Endothelial cell of umbilical vein (primary cell): ENCODE measurements around the gene UNC119.

Source experiments
- EZH2 ChIP-seq: IDR thresholded peaks from 2 replicates; pipeline ENCODE4 v1.6.1; 2012; ENCODE audit warnings: borderline replicate concordance, low read depth, mild to moderate bottlenecking, moderate library complexity, low read length, inconsistent platforms; ENCODE audit not compliant: severe bottlenecking
- GATA2 ChIP-seq: IDR thresholded peaks from 2 replicates; pipeline ENCODE4 v1.7.0; 2011; ENCODE audit warnings: low read depth, mild to moderate bottlenecking, moderate library complexity, mixed read lengths, low read length; ENCODE audit not compliant: insufficient read length, insufficient read depth
- JUN ChIP-seq: IDR thresholded peaks from 2 replicates; pipeline ENCODE4 v1.6.1; 2011; ENCODE audit warnings: borderline replicate concordance, low read depth; ENCODE audit not compliant: insufficient read length, insufficient read depth
- TF ChIP-seq, protein P1 (sequence below), 2 donors: IDR thresholded peaks; 1 replicate in 1 of 2; 2 replicates in 1 of 2; pipeline ENCODE4 v1.5.1; 2011; ENCODE audit warnings: low read length in 2 of 2, mild to moderate bottlenecking in 2 of 2, moderate library complexity in 2 of 2, control low read depth in 1 of 2, inconsistent platforms in 1 of 2, low read depth in 1 of 2; ENCODE audit not compliant: insufficient read depth in 1 of 2; ENCODE audit errors: extremely low read depth in 1 of 2

DNA sequence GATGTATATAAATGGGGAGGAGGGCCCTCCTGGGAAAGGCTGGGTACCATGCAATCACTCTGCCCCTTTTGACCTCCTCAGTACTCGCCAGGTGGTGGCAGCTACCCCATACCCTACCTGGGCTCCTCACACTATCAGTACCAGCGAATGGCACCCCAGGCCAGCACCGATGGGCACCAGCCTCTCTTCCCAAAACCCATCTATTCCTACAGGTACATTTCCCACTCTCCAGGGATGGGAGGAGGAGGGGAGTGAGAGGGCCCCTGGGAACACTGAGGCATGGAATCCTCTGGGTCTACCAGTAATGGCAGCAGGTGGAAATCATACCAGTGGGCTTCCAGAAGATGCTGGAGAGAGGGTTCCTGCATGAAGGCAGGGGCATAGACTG lies 23.4 kb downstream of the UNC119 start:
- TF ChIP-seq, protein P1, sequence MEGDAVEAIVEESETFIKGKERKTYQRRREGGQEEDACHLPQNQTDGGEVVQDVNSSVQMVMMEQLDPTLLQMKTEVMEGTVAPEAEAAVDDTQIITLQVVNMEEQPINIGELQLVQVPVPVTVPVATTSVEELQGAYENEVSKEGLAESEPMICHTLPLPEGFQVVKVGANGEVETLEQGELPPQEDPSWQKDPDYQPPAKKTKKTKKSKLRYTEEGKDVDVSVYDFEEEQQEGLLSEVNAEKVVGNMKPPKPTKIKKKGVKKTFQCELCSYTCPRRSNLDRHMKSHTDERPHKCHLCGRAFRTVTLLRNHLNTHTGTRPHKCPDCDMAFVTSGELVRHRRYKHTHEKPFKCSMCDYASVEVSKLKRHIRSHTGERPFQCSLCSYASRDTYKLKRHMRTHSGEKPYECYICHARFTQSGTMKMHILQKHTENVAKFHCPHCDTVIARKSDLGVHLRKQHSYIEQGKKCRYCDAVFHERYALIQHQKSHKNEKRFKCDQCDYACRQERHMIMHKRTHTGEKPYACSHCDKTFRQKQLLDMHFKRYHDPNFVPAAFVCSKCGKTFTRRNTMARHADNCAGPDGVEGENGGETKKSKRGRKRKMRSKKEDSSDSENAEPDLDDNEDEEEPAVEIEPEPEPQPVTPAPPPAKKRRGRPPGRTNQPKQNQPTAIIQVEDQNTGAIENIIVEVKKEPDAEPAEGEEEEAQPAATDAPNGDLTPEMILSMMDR (IDR thresholded peaks at IDR 0.05; ENCODE audit: extremely low read depth in 1 of 2, insufficient read depth in 1 of 2, low read depth in 1 of 2, low read length in 2 of 2), result no peak
- TF ChIP-seq EZH2 (no peak), JUN (no peak), GATA2 (no peak)
